Mucosa of rectum (tissue), 2 donors: ENCODE data around the gene ASCL2.

Experiments
- H3K27ac ChIP-seq, 2 donors: one replicate each; pipeline ENCODE4 v1.7.0; 2013; ENCODE audit warnings: inconsistent platforms in 2 of 2, low read depth in 2 of 2, low read length in 2 of 2
- H3K27me3 ChIP-seq, 2 donors: one replicate each; pipeline ENCODE4 v1.7.0; 2013; ENCODE audit warnings: low read length in 2 of 2; ENCODE audit not compliant: control insufficient read depth in 2 of 2, insufficient read depth in 2 of 2
- H3K36me3 ChIP-seq, 2 donors: one replicate each; pipeline ENCODE4 v1.7.0; 2013; ENCODE audit warnings: low read length in 2 of 2; ENCODE audit not compliant: control insufficient read depth in 2 of 2, insufficient read depth in 2 of 2
- H3K4me1 ChIP-seq, 2 donors: one replicate each; pipeline ENCODE4 v1.7.0; 2013; ENCODE audit warnings: low read length in 2 of 2, mild to moderate bottlenecking in 1 of 2; ENCODE audit not compliant: control insufficient read depth in 2 of 2, insufficient read depth in 2 of 2
- H3K4me3 ChIP-seq, 2 donors: one replicate each; pipeline ENCODE4 v1.7.0; 2013; ENCODE audit warnings: low read length in 2 of 2
- H3K9ac ChIP-seq, 2 donors: one replicate each; pipeline ENCODE4 v1.7.0; 2013; ENCODE audit warnings: low read length in 2 of 2, low read depth in 1 of 2, mild to moderate bottlenecking in 1 of 2
- H3K9me3 ChIP-seq, 2 donors: one replicate each; pipeline ENCODE4 v1.7.0; 2013; ENCODE audit warnings: low read length in 2 of 2; ENCODE audit not compliant: control insufficient read depth in 2 of 2
- donor health status: healthy.
- donor health status: Normal muscosa, but diverticular disease.

The ASCL2 gene

GRCh38 chr11:2272228-2272945 lies 2.0 kb upstream of the ASCL2 start:
- Histone ChIP-seq H3K9ac (no peak overlapping the region), H3K27me3 (peaks cover 2 to 9% of the 10 kb centered on the region in 2 donors), H3K27ac (no peak overlapping the region), H3K4me1 (peaks cover 0 to 8% of the 10 kb centered on the region in 2 donors), H3K9me3 (no peaks in the 10 kb centered on the region), H3K4me3 (no peak overlapping the region), H3K36me3 (no peaks in the 10 kb centered on the region)

- H3K27ac ChIP-seq: no peak overlapping the region
- peaks cover 2 to 9% of the 10 kb centered on the region in 2 donors for H3K27me3 ChIP-seq
- H3K9me3 ChIP-seq: no peaks in the 10 kb centered on the region
- H3K9ac ChIP-seq: no peak overlapping the region
- H3K36me3 ChIP-seq: no peaks in the 10 kb centered on the region
- H3K4me1 ChIP-seq: peaks cover 0 to 8% of the 10 kb centered on the region in 2 donors
- no peak overlapping the region for H3K4me3 ChIP-seq
These were observed 1.2 kb upstream of the ASCL2 start for GRCh38 chr11:2271327-2272227.

- Histone ChIP-seq H3K36me3 (no peaks in the 10 kb centered on the region), H3K27me3 (peaks cover 2 to 9% of the 10 kb centered on the region in 2 donors), H3K9me3 (no peaks in the 10 kb centered on the region), H3K4me1 (peaks cover 0 to 8% of the 10 kb centered on the region in 2 donors), H3K4me3 (peak overlapping the region; percentile 13 to 49), H3K27ac (no peak overlapping the region), H3K9ac (no peak overlapping the region)
These were observed 614 bp upstream of the ASCL2 start for GRCh38 chr11:2271077-2271326.

- Histone ChIP-seq H3K27me3 (peaks cover 2 to 9% of the 10 kb centered on the region in 2 donors), H3K4me1 (peaks cover 2 to 8% of the 10 kb centered on the region in 2 donors), H3K27ac (peak overlapping the region; percentile 49 to 63)
These were observed 627 bp downstream of the ASCL2 start for GRCh38 chr11:2269601-2270321.

GRCh38 chr11:2268729-2269600 lies 1.4 kb downstream of the ASCL2 start:
- H3K9ac ChIP-seq: peak overlapping the region in 1 of 2 donors; percentile 49
- peak overlapping the region; percentile 49 to 63 for H3K27ac ChIP-seq
- H3K4me1 ChIP-seq: peaks cover 2 to 8% of the 10 kb centered on the region in 2 donors
- H3K36me3 ChIP-seq: no peaks in the 10 kb centered on the region
- peak overlapping the region; percentile 49 to 54 for H3K4me3 ChIP-seq
- H3K9me3 ChIP-seq: no peaks in the 10 kb centered on the region
- H3K27me3 ChIP-seq: peaks cover 2 to 9% of the 10 kb centered on the region in 2 donors

More at GRCh38 chr11:2269601-2270321, 627 bp downstream of the ASCL2 start:
- no peaks in the 10 kb centered on the region for H3K9me3 ChIP-seq
- no peaks in the 10 kb centered on the region for H3K36me3 ChIP-seq
- peak overlapping the region in 1 of 2 donors; percentile 54 for H3K9ac ChIP-seq
- H3K4me3 ChIP-seq: peak overlapping the region; percentile 49 to 54

- H3K9me3 ChIP-seq: no peaks in the 10 kb centered on the region
- peak overlapping the region in 1 of 2 donors; percentile 28 for H3K4me3 ChIP-seq
- H3K27ac ChIP-seq: peak overlapping the region; percentile 6 to 43
- no peaks in the 10 kb centered on the region for H3K36me3 ChIP-seq
- no peak overlapping the region for H3K9ac ChIP-seq
- H3K27me3 ChIP-seq: peaks cover 2 to 9% of the 10 kb centered on the region in 2 donors
- peaks cover 2 to 8% of the 10 kb centered on the region in 2 donors for H3K4me1 ChIP-seq
These were observed 2.3 kb downstream of the ASCL2 start for GRCh38 chr11:2267851-2268728.

- peaks cover 2 to 8% of the 10 kb centered on the region in 2 donors for H3K4me1 ChIP-seq
- no peaks in the 10 kb centered on the region for H3K36me3 ChIP-seq
- no peak overlapping the region for H3K9ac ChIP-seq
- H3K4me3 ChIP-seq: no peak overlapping the region
- no peak overlapping the region for H3K27ac ChIP-seq
- peaks cover 2 to 9% of the 10 kb centered on the region in 2 donors for H3K27me3 ChIP-seq
- H3K9me3 ChIP-seq: no peaks in the 10 kb centered on the region
These were observed 3.0 kb downstream of the ASCL2 start for GRCh38 chr11:2267306-2267850.

- Histone ChIP-seq H3K27me3 (peaks cover 2 to 9% of the 10 kb centered on the region in 2 donors), H3K4me3 (no peak overlapping the region)
These were observed 3.6 kb downstream of the ASCL2 start for GRCh38 chr11:2266586-2267305.

More at GRCh38 chr11:2266586-2267305, 3.6 kb downstream of the ASCL2 start:
- peak overlapping the region in 1 of 2 donors; percentile 52 for H3K27ac ChIP-seq
- no peaks in the 10 kb centered on the region for H3K9me3 ChIP-seq
- H3K36me3 ChIP-seq: no peaks in the 10 kb centered on the region
- no peak overlapping the region for H3K9ac ChIP-seq
- H3K4me1 ChIP-seq: peaks cover 2 to 8% of the 10 kb centered on the region in 2 donors
